COLO668 (cell line): Measurements from ENCODE around the gene FOXA2.
"Not testable (repeated sequence)": the region's sequence is repeated elsewhere in the genome, so short reads cannot be mapped to it uniquely, and the experiment has no call there.

Experiments
- DNase-seq: peaks from one replicate; lab custom pipeline; 2025; ENCODE audit not compliant: unreplicated experiment; lab: John Stamatoyannopoulos, UW

The FOXA2 gene

GRCh38 chr20:22584522-22584921, at the start of gene FOXA2:
Gene FOXA2, minus strand, starts transcription at chr20:22584572. Its CDS starts 294 bp downstream, at chr20:22584278.
- peak; percentile 95 for DNase-seq

- DNase-seq = peak; percentile 89
Observed at GRCh38 chr20:22630701-22631100, 46.3 kb upstream of the FOXA2 start.

GRCh38 chr20:22629927-22630326, 45.6 kb upstream of the FOXA2 start:
- no peak for DNase-seq

GRCh38 chr20:22629447-22629846, 45.1 kb upstream of the FOXA2 start:
- no peak for DNase-seq

GRCh38 chr20:22626496-22626895, 42.1 kb upstream of the FOXA2 start:
- no peak for DNase-seq

GRCh38 chr20:22623211-22623610, 38.8 kb upstream of the FOXA2 start:
- no peak for DNase-seq

- DNase-seq = no peak
Observed at GRCh38 chr20:22620342-22620741, 36.0 kb upstream of the FOXA2 start.

- DNase-seq = no peak
Observed at GRCh38 chr20:22619806-22620205, 35.4 kb upstream of the FOXA2 start.

- no peak for DNase-seq
Observed at GRCh38 chr20:22619272-22619671, 34.9 kb upstream of the FOXA2 start.

GRCh38 chr20:22617160-22617559, 32.8 kb upstream of the FOXA2 start:
- no peak for DNase-seq

- DNase-seq = no peak
Observed at GRCh38 chr20:22616551-22616950, 32.2 kb upstream of the FOXA2 start.

- DNase-seq = no peak
Observed at GRCh38 chr20:22615425-22615824, 31.1 kb upstream of the FOXA2 start.

GRCh38 chr20:22611636-22612035, 27.3 kb upstream of the FOXA2 start:
- DNase-seq = no peak

GRCh38 chr20:22607695-22608094, 23.3 kb upstream of the FOXA2 start:
- no peak for DNase-seq

- no peak for DNase-seq
Observed at GRCh38 chr20:22604815-22605214, 20.4 kb upstream of the FOXA2 start.

- DNase-seq = no peak
Observed at GRCh38 chr20:22601361-22602141, 17.2 kb upstream of the FOXA2 start.

GRCh38 chr20:22599258-22599657, 14.9 kb upstream of the FOXA2 start:
- not testable (repeated sequence) for DNase-seq

- DNase-seq = no peak
Observed at GRCh38 chr20:22597303-22597702, 12.9 kb upstream of the FOXA2 start.

- no peak for DNase-seq
Observed at GRCh38 chr20:22590662-22591061, 6.3 kb upstream of the FOXA2 start.

- DNase-seq = peak; percentile 78
Observed at GRCh38 chr20:22586645-22587310, 2.4 kb upstream of the FOXA2 start.

GRCh38 chr20:22585786-22586493, 1.6 kb upstream of the FOXA2 start:
- DNase-seq = no peak
